DMS 273 (cell line): ENCODE results near the gene RBM27.
"Not testable (repeated sequence)": the region's sequence is repeated elsewhere in the genome, so short reads cannot be mapped to it uniquely, and the experiment has no call there.

ENCODE experiments used
- DNase-seq: peaks from one replicate; lab custom pipeline; 2025; ENCODE audit not compliant: unreplicated experiment; lab: John Stamatoyannopoulos, UW

Gene RBM27, protein sequence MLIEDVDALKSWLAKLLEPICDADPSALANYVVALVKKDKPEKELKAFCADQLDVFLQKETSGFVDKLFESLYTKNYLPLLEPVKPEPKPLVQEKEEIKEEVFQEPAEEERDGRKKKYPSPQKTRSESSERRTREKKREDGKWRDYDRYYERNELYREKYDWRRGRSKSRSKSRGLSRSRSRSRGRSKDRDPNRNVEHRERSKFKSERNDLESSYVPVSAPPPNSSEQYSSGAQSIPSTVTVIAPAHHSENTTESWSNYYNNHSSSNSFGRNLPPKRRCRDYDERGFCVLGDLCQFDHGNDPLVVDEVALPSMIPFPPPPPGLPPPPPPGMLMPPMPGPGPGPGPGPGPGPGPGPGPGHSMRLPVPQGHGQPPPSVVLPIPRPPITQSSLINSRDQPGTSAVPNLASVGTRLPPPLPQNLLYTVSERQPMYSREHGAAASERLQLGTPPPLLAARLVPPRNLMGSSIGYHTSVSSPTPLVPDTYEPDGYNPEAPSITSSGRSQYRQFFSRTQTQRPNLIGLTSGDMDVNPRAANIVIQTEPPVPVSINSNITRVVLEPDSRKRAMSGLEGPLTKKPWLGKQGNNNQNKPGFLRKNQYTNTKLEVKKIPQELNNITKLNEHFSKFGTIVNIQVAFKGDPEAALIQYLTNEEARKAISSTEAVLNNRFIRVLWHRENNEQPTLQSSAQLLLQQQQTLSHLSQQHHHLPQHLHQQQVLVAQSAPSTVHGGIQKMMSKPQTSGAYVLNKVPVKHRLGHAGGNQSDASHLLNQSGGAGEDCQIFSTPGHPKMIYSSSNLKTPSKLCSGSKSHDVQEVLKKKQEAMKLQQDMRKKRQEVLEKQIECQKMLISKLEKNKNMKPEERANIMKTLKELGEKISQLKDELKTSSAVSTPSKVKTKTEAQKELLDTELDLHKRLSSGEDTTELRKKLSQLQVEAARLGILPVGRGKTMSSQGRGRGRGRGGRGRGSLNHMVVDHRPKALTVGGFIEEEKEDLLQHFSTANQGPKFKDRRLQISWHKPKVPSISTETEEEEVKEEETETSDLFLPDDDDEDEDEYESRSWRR

DNA sequence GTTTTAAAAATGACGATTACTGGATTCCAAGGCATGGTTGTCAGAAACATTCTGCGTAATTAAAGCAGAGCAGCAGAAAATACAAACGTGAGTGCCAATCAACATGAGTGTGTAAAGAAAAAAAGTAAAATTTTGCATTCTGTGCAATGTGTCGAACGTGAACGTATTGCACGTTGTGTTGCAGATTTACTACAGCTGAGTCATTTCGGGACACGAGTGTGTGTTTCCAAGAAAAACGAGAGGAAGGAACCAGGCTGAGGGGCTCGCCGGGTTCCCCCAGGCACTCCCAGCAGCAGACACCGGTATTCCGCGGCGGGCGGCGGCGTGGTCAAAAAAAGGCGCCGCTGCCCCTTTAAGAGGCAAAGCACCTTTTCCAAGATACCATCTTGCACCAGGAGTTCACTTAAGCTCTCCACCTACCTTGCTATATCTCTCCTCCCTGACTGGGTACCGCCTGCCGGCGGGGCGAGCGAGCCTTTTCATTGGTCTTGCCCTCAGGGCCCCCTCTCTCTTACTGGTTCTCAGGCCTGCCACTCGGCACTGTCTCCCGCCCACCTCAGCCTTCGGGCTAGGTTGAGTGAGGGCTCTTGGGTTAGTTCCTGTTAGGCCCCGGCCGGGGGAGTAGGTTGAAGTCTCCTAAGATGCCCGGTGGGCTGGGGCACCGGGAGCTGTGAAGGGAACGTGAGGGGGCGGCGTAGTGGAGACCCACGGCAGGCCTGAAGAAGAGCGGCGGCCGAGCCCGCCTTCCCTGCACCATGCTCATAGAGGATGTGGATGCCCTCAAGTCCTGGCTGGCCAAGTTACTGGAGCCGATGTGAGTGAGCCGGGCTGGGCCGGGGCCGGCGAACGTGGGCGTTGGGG is at the start of gene RBM27:
TSS of gene RBM27 (plus strand) at position 595 of the 861 bp plus-strand sequence. CDS start at position 756, 161 bp downstream.
- DNase-seq = peak; percentile 99

DNA sequence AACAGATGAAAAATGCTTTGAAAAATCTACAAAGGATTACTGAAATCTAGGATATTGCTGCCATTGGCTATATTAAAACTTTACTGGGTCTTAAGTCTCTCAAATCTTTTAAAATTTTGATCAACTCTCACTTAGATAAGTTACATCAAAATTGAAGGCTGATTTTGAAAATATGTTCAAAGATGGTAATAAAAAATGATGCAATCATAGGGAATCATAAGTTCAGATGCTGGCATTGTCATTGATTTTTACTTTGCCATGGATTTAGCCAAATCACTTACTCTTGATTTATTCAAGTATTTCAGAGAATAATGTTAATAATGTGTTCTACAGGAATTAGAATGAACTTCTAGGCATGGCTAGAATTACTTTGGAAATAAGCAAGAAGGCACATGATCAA is 45.1 kb upstream of the RBM27 start:
- DNase-seq = no peak

DNA sequence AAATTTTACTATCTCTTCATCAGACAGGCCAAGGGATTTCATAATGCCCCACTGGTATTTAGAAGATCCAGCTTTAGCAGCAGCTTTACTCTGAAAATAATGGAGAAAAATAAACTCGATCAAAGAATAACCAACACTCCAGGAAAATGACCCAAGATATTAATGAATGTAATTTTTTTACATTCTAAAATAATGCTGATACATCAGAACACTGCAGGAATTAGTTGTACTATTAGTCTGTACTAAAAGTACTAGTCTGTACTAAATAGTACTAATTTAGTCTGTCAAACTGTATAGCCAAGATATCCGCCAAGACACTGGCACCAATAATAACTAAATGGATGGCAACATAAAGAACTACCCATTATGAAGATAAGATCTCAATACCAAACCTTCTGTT is 39.0 kb upstream of the RBM27 start:
- no peak for DNase-seq

DNA sequence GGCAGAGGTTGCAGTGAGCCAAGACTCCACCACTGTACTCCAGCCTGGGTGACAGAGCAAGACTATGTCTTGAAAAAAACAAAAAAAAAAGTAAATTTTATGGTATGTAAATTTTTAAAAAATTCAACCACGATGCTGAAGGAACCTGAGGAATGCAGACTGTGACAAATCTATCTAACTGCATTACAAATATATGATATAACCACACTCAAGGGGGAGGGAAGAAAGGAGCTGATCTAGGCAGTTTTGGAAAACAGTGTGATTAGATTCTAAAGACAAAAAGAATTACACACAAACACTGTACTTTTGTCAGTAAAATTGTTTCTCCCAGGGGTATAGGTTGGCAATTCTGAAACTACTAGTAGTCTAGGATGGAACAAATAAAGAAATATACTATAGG is 37.9 kb upstream of the RBM27 start:
- DNase-seq = no peak

DNA sequence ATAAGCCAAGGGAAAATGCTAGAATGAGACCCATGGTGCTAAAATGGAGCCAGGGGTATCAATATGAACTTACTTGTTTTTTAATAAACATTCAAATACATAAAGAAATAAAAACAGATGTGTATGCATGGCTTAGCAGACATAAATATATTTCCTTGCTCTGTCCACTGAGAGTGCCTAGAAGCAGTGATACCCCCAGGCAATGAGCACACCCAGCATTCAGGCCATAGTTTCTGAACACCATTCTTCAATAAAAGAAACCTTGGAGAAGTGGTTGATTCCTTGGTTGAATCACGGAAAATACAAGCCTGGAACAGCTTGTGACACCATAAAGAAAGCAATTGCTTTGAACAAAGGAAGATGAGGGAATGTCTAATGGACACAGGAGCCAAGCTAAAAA is 37.5 kb upstream of the RBM27 start:
- no peak for DNase-seq

DNA sequence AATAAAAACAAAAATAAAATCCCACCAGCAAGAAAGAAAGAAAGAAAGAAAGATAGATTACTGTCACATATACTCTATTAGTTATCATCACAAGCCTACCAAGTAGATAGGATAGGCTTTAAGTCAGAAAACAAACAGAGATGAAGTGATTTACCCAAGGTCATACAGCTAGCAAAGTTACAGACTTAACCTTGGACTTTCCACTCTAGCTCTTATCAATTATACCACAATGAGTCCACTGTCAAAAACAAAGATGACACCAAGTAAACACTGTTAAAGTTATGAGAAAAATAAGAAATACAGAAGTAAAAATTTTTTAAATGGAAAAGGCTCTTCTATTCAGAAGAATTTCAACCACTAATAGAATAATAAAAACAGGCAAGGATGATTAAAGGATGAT is 34.3 kb upstream of the RBM27 start:
- DNase-seq = no peak

DNA sequence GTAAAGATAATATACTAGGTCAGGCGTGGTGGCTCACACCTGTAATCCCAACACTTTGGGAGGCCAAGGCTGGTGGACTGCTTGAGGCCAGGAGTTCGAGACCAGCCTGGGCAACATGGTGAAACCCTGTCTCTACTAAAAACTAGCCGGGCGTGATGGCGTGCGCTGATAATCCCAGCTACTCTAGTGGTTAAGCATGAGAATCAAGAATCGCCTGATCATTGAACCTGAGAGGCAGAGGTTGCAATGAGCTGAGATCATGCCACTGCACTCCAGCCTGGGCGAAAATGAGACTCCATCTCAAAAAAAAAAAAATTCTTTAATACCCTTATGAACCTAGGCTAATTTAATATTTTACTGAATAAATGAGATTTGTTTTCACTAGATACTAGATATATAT is 30.4 kb upstream of the RBM27 start:
- DNase-seq = not testable (repeated sequence)

DNA sequence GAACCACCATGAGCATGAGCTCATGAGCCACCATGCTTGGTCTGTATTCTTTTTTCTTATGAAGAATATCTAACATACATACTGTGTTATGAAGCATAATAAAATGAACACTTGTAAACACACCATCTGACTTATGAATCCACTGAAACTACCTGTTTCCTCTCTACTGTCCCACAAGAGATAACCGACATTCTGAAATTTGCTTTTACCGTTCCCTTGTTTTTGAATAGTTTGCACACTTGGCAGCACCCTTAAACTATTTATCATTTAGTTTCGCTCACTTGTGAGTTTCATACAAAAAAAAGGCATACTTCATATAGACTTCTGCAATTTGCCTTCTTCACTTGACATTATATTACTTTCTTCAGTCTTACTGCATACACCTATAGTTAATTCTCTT is 29.8 kb upstream of the RBM27 start:
- DNase-seq = no peak

DNA sequence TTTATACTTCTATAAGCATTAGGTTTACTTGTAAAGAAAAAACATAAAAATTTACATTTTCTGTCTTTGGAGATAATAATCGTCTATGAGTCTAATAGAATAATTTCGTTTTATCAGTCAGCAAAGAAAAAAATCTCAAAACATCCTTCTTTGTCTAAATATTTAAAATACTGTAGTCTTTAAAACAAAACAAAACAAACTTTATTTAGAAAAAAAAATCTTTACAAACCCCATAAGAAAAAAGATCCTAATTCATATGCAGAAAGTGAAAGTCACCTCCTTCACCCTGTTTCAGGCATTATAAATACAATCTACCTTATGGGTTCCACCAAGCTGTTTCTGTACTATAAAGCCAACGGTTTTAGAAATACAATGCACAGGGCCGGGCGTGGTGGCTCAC is 26.6 kb upstream of the RBM27 start:
- DNase-seq = no peak

DNA sequence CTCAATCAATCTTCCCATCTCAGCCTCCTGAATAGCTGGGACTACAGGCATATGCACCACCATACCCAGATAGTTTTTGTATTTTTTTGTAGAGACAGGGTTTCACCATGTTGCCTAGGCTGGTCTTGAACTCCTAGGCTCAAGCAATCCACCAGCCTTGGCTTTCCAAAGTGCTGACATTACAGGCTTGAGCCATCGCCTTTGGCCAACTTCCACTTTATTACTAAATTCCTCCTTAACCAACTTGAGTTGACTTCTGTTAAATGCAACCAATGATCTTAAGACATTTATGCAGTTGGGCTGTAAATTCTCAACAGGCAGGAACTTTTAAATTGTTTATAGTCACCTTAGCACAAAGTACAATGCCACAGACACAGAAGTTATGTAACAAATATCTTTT is 23.7 kb upstream of the RBM27 start:
- no peak for DNase-seq

DNA sequence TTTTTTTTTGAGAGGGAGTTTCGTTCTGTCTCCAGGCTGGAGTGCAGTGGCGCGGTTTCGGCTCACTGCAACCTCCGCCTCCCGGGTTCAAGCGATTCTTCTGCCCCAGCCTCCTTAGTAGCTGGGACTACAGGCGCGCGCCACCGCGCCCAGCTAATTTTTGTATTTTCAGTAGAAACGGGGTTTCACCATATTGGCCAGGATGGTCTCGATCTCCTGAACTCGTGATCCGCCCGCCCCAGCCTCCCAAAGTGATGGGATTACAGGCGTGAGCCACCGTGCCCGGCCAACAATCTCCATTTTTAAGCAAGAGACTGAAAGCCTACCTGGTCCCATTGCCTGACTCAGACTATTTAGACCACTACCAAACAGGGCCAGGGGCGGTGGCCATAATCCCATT is 20.0 kb upstream of the RBM27 start:
- not testable (repeated sequence) for DNase-seq

DNA sequence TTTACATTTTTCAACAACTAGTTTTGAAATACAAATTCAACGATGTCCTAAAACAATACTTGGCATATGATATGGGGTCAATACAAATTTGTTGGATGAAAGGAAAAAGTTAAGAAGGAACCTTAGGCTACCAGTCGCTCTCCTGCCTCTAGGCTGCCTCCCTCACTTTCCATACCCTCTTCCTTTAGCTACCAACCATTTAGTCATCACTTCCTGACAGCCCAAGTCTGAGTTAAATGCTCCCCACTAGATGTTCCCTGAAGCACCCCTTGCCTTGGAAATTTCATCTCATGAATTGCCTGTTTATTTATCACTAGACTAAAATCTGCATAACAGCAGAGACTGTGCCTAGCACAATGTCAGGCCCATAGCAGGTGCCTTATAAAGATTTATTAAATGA is 18.2 kb upstream of the RBM27 start:
- DNase-seq = no peak

DNA sequence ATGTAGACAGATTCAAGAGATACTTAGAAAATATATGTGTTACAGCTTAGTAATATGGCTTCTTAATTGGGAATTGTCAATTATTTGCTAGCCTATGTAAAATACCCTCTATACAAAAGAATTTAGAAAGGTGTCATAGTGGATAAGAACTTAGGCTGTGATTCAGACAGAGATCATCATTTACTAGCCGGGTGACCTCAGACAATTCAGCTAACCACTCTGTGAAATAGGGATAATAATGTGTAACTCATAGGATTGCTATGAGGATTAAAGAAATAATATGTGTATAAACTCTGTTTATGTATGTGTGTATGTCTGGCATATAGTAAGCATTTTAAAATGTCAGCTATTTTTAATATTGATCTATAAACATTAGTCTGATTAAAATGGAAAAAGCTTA is 15.0 kb upstream of the RBM27 start:
- DNase-seq = no peak

DNA sequence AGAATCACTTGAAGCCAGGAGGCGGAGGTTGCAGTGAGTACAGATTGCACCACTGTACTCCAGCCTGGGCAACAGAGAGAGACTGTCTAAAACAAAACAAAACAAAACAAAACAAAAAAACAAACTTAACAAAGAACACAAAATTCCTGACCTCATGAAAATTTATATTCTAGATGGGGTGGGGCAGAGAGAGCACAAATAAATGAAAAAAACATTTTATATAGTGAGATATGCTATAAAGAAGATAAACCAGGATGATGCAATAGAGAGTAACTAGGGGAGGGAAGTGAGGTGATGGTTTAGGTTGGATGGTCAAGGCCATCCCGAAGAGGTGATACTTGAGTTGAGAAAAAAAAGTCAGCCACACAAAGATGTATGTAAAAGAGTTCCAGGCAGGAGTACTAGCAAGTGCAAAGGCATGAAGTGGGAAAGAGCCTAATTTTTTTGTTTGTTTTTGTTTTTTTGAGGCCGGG is 10.8 kb upstream of the RBM27 start:
- no peak for DNase-seq

DNA sequence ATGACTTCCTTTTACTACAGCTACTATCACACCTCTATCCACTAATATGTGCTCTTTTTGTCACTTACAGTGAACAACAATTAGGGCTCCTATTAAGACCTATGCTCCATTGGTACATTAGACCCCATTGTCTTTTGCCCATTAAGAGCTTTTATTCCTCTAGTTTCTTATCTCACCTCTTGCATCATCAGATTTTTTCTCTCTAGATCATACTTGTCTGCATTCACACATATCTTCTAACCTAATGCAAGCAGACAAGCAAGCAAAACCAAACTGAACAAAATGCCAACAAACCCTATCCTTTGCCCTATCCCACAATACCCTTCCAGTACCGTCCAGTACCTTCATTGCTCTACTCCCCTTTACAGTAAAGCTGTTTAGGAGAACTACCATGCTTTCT is 10.1 kb upstream of the RBM27 start:
- no peak for DNase-seq

DNA sequence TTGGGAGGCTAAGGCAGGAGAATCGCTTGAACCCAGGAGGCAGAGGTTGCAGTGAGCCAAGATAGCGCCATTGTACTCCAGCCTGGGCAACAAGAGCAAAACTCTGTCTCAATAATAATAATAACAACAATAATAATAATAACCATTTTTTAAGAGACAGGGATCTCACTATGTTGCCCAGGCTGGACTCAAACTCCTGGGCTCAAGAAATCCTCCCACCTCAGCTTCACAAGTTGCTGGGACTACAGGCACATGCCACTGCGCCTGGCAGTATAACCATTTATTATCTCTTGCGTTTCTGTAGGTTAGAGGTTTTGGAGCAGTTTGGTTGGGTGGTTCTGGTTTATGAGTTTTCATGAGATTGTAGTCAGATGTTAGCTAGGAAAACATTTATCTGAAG is 8.4 kb upstream of the RBM27 start:
- not testable (repeated sequence) for DNase-seq

DNA sequence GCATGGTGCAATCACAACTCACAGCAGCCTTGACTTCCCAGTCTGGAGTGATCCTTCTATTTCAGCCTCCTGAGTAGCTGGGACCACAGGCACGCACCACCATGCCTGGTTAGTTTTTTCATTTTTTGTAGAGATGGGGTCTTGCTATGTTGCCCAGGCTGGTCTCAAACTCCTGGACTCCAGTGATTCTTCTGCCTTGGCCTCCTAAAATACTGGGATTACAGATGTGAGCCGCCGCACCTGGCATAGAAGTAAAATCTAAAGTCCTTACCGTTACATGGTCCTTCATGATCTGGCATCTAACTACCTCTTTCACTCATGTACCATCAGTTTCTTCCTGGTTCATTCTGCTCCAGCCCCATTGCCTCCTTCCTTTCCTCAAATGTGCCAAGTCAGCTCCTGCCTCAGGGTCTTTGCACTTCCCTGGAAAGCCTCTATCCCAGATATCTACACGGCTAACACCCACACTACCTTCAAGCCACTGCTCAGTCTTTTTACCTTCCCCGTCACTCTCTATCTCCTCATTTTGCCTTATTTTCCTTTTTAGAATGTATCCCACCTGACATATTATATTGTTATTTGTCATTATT is 6.9 kb upstream of the RBM27 start:
- no peak for DNase-seq

DNA sequence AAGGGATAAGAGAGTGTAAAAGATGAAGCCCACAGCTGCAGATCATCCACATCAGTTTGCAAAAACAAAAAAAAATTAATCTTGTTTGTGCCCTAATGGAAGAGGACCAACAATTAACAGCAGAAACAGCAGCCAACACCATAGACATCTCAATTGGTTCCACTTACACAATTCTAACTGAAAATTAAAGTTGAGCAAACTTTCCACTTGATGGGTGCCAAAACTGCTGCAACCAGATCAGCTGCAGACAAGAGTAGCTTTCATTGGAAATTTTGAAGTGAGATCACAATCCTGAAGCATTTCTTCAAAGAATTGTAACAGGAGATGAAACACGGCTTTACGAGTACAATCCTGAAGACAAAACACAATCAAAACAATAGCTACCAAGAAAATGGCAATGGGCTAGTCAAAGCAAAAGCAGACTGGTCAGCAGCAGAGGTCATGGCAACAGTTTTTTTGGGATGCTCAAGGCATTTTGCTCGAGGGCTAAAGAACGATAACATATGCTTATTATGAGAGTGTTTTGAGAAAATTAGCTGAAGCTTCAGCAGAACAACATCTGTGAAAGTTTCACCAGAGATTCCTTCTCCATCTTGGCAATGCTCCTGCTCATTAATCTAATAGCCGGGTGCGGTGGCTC is 4.1 kb upstream of the RBM27 start:
- DNase-seq = peak; percentile 24

DNA sequence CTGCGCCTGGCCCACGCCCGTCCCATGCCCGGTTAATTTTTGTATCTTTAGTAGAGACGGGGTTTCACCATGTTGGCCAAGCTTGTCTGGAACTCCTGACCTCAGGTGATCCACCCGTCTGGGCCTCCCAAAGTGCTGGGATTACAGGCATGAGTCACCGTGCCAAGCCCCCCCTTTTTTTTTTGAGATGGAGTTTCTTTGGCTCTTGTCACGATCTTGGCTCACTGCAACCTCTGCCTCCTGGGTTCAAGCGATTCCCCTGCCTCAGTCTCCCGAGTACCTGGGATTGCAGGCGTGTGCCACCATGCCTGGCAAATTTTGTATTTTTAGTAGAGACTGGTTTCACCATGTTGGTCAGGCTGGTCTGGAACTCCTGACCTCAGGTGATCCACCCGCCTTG is 1.6 kb upstream of the RBM27 start:
- not testable (repeated sequence) for DNase-seq

DNA sequence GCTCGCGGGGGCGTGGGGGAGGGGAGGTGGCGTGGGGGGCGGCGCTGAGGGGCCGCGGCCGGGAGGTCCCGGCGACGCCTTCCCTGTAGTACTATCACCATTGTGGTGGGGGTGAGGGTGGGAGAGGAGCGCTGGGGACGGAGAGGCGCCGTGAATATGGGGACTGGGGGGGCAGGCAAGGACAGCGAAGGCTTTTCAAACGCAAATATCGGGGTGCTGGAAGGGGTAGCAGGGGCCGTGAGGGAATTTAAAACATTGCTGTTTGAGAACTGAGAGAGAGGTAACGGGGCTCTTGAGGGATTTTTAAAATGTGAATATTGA is 427 bp downstream of the RBM27 start:
- no peak for DNase-seq
